Measurements from ENCODE around the gene NCOR2.
A peak's percentile ranks its signal among the peaks of the same experiment; 100 is the strongest.

Gene NCOR2

DNA sequence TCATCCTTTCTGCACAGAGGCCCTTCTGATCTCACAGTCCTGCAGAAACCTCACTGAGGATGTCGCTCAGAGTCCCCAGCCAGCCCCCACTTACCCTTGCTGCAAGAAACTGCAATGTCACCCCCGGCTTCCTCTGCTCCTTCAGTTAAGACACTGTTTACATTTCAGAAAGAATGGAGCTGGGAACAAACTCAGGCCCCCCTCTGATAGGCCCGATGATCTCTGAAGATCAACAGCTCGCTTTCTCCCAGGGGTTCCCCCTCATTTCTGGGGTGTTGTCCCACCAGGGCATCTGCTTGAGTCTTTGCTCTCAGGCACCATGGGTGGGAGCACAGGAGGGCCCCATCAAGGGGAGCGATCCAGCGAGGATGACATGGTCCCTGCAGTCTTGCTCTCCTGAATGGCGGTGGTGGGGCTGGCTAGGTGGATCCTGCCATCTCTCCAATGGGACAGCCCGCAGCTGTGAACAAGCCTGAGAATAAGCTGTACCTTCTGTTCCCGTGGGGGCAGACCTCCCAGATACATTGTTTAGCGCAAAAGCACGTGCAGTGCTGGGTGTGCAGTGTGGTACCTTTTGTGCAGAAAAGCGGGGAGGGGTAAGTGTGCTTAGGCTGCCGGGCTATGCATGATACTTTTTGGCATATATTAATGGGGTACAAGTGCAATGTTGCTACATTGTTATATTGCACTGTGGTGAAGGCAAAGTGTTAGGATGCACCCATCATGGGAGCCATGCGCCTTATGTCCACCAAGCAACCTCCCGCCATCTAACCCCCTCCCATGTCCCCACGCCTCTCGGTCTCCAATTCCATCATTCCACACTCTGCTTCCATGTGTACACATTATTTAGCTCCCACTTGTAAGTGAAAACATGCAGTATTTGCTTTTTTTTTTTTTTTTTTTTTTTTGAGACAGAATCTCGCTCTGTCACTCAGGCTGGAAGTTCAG, 6.7 kb upstream of the NCOR2 start:
- DNase-seq, result no peak

DNA sequence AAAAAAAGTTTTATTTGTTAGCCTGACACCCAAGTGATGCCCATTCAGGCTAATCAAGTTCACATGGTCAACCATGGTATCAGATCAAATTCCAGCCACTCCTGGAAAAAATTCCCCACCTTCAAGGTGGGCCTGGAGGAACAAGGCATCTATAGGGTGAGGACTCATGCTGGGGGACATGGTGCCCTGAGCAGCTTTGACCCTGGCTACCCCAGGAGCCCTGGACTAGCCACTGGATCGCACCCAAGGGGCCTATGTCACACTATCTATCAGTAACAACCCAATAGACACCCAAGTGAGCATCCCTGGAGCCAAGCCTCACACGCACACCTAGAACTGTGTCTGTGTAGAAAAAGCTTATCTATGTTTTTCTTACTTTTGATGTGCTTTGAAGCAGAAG, 4.1 kb upstream of the NCOR2 start:
- no peak for DNase-seq

DNA sequence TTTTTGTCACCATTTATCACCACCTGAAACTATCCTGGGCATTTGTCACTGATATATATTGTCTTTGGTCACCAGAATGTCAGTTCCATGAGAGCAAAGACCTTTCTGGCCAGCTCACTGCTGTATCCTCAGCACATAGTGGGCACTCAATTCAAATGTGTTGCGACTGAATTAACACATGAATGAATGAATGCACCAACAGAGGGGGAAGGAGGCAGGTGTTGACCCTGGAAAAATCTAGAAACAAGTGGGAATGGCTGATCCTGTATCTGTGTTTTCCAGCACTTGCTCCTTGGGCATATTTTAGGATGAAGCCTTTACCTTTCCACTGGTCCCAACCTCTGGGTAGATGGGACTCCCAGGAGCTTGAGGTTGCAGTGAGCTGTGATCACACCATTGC, 3.4 kb upstream of the NCOR2 start:
- no peak for DNase-seq

DNA sequence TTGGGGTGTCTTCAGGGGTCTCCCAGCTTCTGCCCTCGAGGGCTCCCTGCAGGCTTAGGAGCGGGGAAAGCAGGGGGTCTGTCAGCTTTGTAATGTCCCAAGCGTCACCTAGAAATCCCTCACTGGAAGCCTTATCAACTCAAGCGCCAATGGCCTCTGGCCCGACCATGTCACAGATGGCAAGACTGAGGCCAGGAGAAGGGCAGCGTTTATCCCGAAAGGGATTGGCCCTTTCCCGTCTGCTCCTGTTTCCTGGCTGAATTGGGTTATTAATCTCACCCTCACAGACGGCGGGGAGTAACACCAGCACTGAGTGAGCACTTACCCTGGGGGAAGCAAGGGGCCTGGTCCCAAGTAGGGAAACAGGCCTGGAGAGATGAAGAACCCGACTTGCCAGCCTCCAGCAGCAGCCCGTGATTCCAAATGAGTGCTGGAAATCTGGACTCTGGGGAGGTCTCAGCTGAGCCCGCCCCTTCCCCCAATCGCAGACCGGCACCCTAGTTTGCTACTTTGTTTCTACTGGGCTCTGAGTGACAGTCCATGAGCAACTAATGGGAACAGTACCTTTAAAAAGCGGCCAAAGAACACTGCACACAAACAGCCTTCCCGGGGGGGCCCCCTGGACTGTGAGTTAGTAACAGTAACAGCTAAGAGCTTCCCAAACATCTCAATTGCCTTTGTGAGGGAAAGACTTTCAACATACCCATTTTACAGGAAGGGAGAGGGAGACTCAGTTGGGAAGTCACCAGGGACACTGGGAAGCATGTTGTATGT, 2.1 kb upstream of the NCOR2 start:
- DNase-seq, result no peak

DNA sequence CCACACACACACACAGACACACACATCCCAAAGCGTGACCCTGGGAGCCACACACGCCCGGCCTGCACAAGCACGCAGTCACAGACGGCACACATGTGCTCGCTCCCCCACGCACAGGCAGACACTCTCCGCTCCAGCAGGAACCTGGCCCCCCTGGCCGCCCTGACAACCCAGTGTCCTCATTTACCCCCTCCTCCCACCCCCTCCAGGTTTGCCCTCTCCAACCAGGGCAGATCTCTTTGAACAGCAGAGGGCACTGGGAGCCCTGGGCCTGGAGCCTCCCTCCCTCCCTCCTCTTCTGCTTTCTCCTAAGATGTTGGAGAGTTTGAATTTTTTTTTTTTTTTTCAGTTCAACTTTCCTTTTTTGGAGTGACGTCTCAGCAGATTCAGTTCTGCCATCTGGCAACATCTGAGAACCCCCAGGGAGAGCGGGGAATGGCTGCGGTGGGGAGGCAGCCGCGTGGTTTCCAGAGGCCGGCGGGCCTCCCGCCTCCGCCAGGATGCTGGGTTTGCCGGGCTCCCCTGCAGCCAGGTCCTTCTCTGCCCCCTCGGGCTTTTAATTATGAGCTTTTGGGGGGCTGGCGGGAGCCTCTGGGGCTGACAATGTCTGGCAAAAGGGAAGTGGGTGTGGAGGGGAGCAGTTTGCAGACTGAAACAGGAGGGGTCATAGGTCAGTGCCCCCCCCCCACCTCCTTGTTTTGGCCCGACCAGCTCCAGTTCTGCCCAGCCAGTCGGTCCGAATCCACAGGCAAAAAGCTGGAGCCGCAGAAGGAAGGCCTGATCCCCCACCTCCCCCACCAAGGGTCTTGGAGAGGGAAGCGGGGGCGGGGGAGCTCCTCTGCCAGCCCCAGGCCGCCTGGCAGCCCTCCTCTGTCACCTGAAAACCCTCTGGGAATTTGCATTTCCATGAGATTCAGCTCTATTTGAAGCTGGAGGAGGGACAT, 1.3 kb upstream of the NCOR2 start:
- DNase-seq, result no peak

DNA sequence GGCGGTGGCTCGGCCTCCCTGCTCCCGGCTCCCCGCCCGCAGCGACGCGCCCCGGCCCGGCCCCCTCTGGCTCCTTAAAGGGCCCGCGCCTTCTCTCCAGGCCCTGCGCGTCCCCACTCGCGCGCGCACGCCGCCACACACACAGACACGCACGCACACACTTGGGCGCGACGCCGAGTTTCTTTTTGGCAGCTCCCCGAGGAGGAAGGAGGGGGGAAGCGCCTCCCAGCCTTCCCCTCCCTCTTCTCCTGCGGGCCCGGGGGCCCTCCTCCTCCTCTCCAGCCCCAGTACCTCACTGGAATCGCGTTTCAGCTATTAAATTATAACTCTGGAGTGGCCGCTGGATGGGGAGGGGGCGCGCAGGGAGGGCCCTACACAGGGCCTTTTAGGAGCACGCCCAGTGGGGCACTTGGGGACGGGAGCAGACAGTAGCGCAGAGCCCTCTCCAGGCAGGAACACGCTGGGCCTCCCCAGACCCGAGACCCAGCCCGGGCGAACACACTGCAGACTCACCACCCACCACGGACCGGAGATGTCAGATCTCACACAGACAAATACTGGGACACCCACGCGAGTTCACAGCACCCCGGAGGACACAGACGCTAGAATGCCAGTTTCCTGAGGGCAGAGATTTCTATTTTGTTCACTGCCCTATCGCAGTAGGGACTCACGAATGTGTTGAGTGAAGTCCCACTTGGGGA, 411 bp upstream of the NCOR2 start:
- peak; percentile 23 for DNase-seq

DNA sequence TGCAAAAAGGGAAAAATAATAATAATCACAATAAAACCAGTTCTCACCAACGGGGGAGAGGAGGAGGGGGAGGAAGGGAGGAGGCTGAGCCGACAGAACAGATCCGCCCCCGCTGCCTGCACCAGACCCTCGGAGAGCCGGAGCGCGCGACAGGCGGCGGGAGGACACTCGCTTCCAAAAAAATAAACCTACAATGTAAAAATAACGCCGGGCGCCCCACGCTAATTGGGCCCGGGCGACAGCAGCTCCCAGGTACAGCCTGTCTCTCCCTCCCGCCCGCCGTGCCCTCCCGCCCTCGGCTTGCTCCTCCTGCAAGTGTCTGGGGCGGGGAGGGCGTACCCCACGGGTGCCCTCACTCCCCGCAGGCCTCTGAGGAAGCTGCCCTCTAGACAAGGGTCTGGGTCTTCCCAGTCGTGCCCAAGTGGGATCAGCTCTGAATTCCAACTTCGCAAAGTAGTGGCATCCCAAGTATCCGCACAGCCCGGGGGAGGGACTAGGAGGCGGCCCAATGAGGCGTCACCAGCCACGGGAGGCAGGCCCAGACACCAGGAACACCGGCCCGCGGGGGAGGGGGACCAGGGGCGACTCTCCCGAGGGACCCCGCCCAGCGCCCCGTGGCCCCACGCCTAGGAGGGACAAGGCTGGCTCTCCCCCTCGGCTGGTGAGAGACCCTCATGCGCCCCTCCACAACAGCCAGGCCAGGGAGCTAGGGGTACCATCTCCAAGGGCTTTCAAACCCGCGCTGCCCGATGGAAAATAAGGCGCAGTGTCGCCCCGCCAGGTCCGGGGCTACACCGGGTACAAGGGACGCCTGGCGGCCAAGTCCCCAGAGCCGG, 1.0 kb downstream of the NCOR2 start:
- no peak for DNase-seq

DNA sequence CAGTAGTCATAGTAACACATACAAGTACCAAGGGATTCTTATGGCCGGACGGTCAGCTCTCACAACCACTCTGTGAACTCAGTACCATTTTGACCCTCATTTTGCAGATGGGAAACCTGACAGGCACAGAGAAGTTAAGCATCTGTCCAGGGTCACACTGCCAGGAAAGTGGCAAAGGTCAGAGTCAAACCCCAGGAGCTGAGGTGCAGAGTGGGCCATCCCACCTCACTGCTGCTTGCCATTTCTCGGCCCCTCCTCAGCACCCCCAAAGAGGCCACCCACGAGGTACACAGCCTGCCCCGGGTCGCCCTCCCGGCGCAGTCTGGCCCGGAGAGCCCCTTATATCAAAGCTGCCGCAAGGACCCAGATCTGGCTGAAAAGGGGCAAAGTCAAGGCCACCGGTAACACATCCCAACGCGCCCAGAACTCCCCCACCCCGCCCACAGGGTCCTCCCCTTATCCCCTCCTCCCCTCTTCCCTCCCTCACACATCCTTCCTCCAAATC, 1.7 kb downstream of the NCOR2 start:
- DNase-seq, result no peak

DNA sequence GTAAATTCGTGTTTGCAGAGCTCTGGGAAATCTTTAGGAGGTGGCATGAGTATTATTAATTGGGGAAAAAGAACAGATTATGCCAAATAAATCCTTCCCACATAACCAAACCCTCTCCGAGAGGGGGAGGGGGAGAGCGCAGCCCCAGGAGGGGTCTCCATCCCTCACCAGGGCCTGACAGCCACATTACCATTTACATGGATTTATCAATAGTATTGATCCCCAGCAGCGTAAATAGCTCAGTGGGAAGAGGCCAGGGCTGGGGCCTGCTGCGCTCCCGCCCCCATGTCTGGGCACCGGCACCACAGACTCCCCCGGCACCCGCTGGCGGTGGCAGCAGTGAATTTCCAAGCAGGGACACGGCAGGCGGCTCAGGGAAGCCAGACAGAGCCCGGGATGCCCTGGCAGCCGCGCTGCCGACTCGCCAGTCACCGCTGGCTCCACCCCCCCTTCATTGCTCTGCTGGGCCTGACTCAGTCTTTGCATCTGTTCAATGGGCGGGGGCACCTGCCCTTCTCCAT, 2.4 kb downstream of the NCOR2 start:
- DNase-seq, result no peak

DNA sequence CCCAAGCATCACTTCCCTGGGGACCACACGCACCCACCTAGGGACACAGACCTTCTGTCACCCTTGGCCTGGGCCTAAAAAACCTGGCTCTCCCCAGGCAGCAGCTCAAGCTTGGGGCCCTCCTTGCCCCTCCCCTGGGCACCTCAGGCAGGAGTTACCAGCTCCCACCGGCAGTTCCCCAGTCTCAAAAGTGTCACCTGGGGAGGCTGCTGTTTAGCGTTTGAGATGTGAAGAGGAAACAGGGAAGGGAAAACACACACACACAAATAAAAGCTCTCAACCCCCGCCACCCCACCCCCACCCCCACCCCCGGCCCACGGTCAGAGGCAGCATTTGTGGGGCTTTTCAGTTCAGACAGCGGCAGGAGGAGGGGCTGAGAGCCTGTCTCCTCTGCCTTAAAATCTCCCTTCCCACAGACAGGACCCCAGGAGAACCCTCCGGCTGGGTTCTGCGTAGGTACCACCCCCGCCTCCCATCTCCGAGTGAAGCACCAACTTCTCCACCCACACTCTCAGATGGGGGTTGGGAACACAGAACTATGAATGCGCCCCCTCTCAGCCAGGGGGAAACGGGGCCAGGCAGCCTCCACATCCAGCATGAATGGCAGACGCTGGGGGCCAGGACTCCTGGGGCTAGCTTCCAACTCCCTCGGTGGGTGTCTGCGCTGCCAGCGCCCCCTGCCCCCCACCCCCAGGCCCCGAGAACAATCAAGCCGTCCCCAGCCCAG, 3.0 kb downstream of the NCOR2 start:
- DNase-seq, result no peak

DNA sequence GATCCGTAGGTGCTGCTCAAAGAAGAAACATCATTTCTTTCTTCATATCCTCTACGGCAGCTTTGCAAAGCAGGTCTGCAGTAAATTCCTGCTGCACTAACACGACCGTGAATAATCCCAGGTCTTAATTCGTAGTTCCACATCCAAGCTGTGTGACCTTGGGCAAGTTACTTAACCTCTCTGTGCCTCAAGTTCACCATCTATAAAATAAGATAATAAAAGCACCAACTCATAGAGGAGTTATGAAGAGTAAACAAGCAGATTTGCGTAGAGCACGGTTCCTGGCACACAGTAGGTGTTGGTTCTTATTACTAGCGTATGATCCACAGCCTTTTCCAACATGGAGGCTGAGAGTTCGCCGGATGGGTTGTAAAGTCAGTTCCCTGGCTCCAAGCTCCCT, 3.6 kb downstream of the NCOR2 start:
- DNase-seq, result no peak

DNA sequence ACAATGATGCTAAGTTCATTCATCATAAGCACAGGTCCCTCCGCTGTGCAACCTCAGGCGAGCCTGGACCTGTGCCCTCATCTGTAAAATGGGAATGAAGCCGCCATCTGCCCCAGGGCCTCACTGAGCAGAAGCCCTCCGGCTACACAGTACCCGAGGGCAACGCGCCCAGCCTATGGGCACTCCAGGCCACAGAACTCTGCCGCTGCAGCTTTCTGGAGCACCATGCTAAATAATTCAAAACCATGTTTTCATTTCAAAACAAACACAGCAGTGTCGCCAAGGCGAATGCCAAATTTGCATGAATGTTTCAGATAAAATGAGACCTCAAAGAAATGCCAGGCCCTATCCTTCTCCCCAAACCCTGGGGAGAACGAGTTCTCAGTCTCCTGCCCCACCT, 4.0 kb downstream of the NCOR2 start:
- DNase-seq, result no peak

DNA sequence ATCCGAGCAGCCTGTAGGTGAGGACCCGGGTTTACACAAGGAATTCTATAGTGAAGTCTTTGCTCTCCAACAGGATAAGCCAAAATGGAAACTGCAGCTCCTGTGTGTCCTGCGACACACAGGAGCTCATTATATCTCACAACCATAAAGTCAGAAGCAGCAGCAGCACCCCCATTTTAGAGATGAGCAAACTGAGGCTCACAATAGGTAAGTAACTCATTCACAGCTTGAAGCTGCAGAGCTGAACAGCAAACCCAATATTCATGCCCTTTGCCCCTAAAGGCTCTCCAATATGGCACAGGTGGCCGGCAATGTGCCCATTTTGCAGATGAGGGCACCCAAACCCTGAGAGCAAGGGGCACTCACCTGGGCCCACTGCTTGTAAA, 4.6 kb downstream of the NCOR2 start:
- no peak for DNase-seq

DNA sequence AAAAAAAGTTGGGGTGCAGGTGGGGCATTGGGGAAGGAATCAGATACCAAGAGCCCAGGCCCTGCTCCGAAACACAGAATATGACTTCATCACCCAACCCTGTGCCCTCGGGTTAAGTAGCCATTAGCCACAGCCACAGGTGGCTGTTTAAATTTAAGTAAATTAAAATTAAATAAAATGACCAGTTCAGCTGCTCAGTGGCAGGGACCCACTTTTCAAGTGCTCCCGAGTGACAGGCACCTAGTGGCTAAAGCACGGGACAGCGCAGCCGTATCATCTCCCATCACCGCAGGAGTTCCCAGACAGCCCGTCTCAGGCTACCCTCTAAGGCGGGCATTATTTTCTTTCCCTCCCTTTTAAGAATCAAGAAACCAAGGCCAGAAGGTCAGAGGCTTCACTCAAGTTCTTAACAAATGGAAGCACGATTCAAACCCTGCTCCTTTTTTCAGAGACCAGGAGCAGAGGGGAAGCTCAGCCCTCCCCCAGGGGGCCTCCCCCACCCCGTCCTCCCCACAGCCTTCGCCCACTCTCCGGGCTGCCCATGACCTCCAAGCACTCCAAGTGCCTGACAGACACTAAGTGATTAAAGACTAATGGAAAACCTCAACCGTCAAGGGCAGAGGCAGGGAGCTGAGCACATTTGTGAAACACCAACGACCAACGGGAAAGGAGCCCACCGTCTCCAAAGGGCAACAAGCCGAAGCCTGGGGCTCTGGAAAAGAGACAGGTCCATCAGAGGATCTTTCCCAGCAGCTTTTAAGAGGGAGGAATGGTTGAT, 5.2 kb downstream of the NCOR2 start:
- no peak for DNase-seq

DNA sequence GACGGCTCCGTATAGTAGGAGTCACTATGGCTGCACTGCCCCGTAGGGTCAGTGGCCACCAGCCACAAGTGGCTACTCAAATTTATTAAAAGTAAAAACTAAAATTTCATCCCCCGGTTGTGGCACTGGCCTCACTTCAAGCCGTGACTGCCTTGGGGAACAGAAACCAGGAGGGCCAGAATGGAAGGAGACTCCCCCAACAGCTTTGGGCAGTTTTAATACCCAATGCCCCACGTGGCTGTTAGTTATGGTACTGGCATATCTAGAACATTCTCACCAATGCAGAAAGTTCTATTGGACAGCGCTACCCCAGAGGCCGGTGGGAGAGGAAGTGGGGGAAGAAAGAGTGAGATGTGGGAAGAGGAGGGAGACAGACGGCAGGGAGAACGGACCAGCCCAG, 6.2 kb downstream of the NCOR2 start:
- DNase-seq, result no peak

DNA sequence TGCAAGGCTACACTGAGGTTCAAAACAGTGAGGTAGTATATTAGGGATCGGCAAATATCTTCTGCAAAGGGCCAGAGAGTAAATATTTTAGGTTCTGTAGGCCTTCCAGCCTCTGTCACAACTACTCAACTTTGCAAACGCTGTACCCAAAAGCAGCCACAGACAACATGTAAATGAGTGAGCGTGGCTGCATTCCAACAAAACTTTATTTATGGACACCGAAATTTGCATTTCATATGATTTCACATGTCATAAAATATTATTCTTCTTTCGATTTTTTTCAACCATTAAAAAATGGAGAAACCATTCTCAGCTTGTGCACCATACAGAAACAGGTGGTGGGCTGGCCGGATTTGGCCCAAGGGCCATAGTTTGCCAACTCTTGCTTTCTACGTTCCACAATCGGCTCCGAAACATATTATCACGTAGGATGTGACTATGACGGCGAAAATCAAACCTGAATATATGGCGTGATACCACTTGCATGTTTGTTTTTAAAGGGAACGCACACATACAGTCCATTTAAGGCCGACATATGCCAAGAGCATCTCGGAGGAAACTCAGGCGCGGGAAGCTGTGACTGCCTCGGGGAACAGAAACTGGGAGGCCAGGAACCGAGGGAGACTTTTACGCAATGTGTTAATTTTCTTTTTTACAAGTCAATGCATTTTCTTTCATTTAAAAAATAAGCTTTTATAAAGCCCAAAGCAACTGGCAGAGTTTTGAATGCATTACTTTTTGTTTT, 7.1 kb downstream of the NCOR2 start:
- DNase-seq, result no peak

DNA sequence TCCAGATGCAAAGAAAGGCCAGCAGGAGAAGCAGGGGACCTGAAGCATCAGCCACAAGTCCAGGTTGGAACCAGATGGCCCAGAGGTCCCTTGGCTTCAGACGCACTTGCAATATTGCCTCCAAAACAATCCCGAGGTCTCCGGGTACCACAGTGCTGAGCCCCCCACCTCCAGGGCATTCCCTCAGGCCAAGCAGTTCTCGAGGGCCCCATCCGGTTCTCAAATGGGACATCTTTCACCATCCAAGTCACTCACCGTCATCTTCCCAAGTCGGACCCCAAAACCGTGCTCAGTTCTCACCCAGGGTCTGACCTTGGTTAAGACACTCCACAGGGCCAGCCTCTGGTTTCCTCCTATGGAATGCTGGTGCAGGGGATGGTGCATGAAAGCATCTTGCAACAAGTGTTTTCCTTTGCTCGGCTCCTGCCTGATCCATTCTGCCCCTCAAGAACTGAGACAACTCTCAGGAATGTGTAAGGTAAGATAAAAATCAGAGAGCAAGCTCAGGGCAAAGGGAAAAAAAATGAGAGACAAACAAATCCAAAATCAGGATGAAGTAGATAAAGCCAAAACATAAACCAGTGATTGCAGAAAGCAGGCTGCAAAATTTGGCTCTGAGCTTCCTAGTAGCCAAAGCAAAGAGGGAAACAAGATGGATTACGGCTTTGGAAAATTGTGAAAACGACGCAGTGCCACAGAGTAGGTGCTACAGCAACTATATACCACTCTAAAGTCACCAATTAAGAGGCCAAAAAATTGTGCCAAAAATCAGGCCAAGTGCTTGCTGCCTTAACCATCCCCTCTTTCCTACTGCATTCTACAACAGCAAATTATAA, 8.0 kb downstream of the NCOR2 start:
- no peak for DNase-seq

DNA sequence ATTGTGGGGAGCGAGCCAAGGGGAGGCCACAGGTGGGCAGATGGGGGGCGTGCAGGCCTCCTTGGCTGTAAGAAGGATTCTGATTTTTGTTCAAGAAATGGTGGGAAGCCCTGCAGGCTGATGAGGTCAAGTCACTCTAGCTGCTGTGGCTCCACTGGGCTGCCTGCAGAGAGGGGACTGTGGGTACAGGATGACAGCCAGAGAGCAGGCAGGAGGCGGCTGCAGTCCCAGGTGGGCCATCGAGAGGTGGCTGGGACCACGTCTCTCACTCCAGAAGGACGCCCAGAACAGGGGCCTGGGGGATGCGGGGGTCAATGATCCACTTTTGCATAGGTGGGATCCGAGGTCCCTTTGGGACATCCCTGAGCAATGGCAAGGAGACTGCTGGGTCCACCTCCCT, 9.1 kb downstream of the NCOR2 start:
- DNase-seq, result no peak

Data from NCI-H2081 treated with DMSO at 0.1 percent for 48 hours (cell line).